HEK293 (cell line): ENCODE data around the gene CCDC9B.

ENCODE experiments used
- BCL11A ChIP-seq: fragments of 450-650 bp; formaldehyde crosslinking; IDR thresholded peaks from 2 replicates; pipeline ENCODE4 v1.5.1; 2016; ENCODE audit warnings: low read depth, missing biosample characterization, missing genetic modification characterization
- IKZF3 ChIP-seq: fragments of 450-650 bp; IDR thresholded peaks from 2 replicates; pipeline ENCODE4 v1.5.0; 2018; ENCODE audit warnings: missing biosample characterization, mild to moderate bottlenecking, missing genetic modification characterization, moderate library complexity
- MEIS1 ChIP-seq: sonication (generic); formaldehyde crosslinking; IDR thresholded peaks from 2 replicates; pipeline ENCODE4 v1.8.1; 2022; ENCODE audit warnings: missing genetic modification reagents, mild to moderate bottlenecking, borderline replicate concordance
- YY1 ChIP-seq: fragments of 450-650 bp; formaldehyde crosslinking; IDR thresholded peaks from 2 replicates; pipeline ENCODE4 v1.5.1; 2018; ENCODE audit warnings: missing biosample characterization, missing genetic modification characterization
- ZNF121 ChIP-seq: fragments of 450-650 bp; formaldehyde crosslinking; IDR thresholded peaks from 2 replicates; pipeline ENCODE4 v1.5.1; 2016; ENCODE audit warnings: missing biosample characterization, missing genetic modification characterization
- ZNF23 ChIP-seq: fragments of 450-650 bp; formaldehyde crosslinking; IDR thresholded peaks from 2 replicates; pipeline ENCODE4 v1.5.1; 2016; ENCODE audit warnings: missing biosample characterization, missing genetic modification characterization, borderline replicate concordance
- ZNF302 ChIP-seq: fragments of 450-650 bp; formaldehyde crosslinking; IDR thresholded peaks from 2 replicates; pipeline ENCODE4 v1.5.1; 2016; ENCODE audit warnings: missing biosample characterization, missing genetic modification characterization, low read depth
- ZNF426 ChIP-seq: fragments of 450-650 bp; formaldehyde crosslinking; IDR thresholded peaks from 2 replicates; pipeline ENCODE4 v1.5.1; 2017; ENCODE audit warnings: missing biosample characterization, missing genetic modification characterization, mild to moderate bottlenecking, inconsistent platforms, moderate library complexity
- ZNF670 ChIP-seq: fragments of 450-650 bp; formaldehyde crosslinking; IDR thresholded peaks from 2 replicates; pipeline ENCODE4 v1.5.1; 2016; ENCODE audit warnings: missing biosample characterization, missing genetic modification characterization, low read depth
- TF ChIP-seq, protein P1 (sequence below): fragments of 450-650 bp; formaldehyde crosslinking; IDR thresholded peaks from 2 replicates; pipeline ENCODE4 v1.5.1; 2016; ENCODE audit warnings: missing biosample characterization, missing genetic modification characterization
- TF ChIP-seq, protein P2 (sequence below): fragments of 450-650 bp; formaldehyde crosslinking; IDR thresholded peaks from 2 replicates; pipeline ENCODE4 v1.5.1; 2016; ENCODE audit warnings: missing biosample characterization, missing genetic modification characterization
- TF ChIP-seq, protein P3 (sequence below): fragments of 450-650 bp; formaldehyde crosslinking; IDR thresholded peaks from 2 replicates; pipeline ENCODE4 v1.5.1; 2017; ENCODE audit warnings: missing biosample characterization, missing genetic modification characterization
- TF ChIP-seq, protein P4 (sequence below): fragments of 450-650 bp; formaldehyde crosslinking; IDR thresholded peaks from 2 replicates; pipeline ENCODE4 v1.5.1; 2016; ENCODE audit warnings: missing biosample characterization, missing genetic modification characterization, low read depth

DNA sequence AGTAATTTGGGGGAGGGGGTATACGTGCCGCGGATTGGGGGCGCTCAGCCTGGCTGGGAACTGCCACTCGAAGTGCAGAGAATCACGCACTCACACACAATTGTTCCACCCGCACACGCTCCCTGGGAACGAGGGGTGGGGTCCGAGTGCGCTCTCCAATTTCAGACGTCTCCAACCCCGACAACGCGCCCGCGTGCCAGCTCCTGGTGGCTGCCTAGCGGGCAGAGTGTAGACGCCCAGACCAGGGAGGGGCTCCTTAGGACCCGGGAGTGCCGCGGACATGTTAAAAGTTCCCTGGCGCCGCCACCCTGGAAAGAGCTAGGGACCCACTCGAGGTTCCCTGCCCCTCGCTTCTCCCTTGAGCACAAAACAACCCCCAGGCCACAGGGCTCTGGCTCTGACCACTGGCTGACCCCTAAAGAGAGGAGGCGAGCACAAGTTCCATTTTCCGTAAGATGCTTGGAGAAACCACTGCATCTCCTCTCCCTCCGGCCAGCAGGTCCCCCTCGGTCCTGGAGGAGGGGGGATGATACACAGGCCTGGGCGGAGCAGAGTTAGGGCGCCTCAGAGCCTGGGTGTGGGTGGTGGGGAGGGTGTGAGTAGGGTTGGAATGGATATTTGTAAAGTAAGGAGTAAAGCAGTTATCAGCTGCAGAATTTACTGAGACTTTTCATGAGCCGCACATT lies 57.0 kb downstream of the CCDC9B start:
- TF ChIP-seq, protein P1, sequence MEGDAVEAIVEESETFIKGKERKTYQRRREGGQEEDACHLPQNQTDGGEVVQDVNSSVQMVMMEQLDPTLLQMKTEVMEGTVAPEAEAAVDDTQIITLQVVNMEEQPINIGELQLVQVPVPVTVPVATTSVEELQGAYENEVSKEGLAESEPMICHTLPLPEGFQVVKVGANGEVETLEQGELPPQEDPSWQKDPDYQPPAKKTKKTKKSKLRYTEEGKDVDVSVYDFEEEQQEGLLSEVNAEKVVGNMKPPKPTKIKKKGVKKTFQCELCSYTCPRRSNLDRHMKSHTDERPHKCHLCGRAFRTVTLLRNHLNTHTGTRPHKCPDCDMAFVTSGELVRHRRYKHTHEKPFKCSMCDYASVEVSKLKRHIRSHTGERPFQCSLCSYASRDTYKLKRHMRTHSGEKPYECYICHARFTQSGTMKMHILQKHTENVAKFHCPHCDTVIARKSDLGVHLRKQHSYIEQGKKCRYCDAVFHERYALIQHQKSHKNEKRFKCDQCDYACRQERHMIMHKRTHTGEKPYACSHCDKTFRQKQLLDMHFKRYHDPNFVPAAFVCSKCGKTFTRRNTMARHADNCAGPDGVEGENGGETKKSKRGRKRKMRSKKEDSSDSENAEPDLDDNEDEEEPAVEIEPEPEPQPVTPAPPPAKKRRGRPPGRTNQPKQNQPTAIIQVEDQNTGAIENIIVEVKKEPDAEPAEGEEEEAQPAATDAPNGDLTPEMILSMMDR (tag by site-specific recombination): no peak
- TF ChIP-seq ZNF670 (tag by site-specific recombination) (no peak), ZNF426 (tag by site-specific recombination) (no peak), BCL11A (no peak), ZNF121 (no peak), ZNF302 (tag by site-specific recombination) (no peak), IKZF3 (no peak), MEIS1 (CRISPR knock-in tag) (no peak), YY1 (tag by site-specific recombination) (no peak), ZNF23 (no peak)
- TF ChIP-seq, protein P2, sequence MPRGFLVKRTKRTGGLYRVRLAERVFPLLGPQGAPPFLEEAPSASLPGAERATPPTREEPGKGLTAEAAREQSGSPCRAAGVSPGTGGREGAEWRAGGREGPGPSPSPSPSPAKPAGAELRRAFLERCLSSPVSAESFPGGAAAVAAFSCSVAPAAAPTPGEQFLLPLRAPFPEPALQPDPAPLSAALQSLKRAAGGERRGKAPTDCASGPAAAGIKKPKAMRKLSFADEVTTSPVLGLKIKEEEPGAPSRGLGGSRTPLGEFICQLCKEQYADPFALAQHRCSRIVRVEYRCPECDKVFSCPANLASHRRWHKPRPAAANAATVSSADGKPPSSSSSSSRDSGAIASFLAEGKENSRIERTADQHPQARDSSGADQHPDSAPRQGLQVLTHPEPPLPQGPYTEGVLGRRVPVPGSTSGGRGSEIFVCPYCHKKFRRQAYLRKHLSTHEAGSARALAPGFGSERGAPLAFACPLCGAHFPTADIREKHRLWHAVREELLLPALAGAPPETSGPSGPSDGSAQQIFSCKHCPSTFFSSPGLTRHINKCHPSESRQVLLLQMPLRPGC (tag by site-specific recombination): no peak
- TF ChIP-seq, protein P3, sequence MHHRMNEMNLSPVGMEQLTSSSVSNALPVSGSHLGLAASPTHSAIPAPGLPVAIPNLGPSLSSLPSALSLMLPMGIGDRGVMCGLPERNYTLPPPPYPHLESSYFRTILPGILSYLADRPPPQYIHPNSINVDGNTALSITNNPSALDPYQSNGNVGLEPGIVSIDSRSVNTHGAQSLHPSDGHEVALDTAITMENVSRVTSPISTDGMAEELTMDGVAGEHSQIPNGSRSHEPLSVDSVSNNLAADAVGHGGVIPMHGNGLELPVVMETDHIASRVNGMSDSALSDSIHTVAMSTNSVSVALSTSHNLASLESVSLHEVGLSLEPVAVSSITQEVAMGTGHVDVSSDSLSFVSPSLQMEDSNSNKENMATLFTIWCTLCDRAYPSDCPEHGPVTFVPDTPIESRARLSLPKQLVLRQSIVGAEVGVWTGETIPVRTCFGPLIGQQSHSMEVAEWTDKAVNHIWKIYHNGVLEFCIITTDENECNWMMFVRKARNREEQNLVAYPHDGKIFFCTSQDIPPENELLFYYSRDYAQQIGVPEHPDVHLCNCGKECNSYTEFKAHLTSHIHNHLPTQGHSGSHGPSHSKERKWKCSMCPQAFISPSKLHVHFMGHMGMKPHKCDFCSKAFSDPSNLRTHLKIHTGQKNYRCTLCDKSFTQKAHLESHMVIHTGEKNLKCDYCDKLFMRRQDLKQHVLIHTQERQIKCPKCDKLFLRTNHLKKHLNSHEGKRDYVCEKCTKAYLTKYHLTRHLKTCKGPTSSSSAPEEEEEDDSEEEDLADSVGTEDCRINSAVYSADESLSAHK (tag by site-specific recombination): no peak
- TF ChIP-seq, protein P4, sequence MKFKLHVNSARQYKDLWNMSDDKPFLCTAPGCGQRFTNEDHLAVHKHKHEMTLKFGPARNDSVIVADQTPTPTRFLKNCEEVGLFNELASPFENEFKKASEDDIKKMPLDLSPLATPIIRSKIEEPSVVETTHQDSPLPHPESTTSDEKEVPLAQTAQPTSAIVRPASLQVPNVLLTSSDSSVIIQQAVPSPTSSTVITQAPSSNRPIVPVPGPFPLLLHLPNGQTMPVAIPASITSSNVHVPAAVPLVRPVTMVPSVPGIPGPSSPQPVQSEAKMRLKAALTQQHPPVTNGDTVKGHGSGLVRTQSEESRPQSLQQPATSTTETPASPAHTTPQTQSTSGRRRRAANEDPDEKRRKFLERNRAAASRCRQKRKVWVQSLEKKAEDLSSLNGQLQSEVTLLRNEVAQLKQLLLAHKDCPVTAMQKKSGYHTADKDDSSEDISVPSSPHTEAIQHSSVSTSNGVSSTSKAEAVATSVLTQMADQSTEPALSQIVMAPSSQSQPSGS (tag by site-specific recombination): no peak
